Esophagus (tissue), 2 donors: ENCODE measurements around the gene ICA1. TPM values are rescaled to one million over a fixed set of nuclear protein-coding genes. Genes with fewer than 3 reads are reported as not detected.

Experiments
- H3K27ac ChIP-seq, 2 donors: one replicate each; pipeline ENCODE4 v1.5.1; 2013; ENCODE audit warnings: low read depth in 2 of 2, mild to moderate bottlenecking in 2 of 2, inconsistent platforms in 1 of 2, low read length in 1 of 2, moderate library complexity in 1 of 2
- H3K27me3 ChIP-seq, 2 donors: one replicate each; pipeline ENCODE4 v1.6.1; 2013; ENCODE audit warnings: low read length in 2 of 2, control low read depth in 1 of 2, mild to moderate bottlenecking in 1 of 2; ENCODE audit not compliant: insufficient read depth in 2 of 2, control insufficient read depth in 1 of 2
- H3K36me3 ChIP-seq, 2 donors: one replicate each; pipeline ENCODE4 v1.6.1; 2013; ENCODE audit warnings: low read length in 1 of 2; ENCODE audit not compliant: control insufficient read depth in 2 of 2, insufficient read depth in 2 of 2
- H3K4me1 ChIP-seq, 2 donors: one replicate each; pipeline ENCODE4 v1.6.1; 2013; ENCODE audit warnings: low read length in 1 of 2; ENCODE audit not compliant: control insufficient read depth in 2 of 2, insufficient read depth in 2 of 2
- H3K4me3 ChIP-seq, 2 donors: one replicate each; pipeline ENCODE4 v1.5.1; 2013; ENCODE audit warnings: low read length in 2 of 2, mild to moderate bottlenecking in 2 of 2, low read depth in 1 of 2, moderate library complexity in 1 of 2
- H3K9me3 ChIP-seq, 2 donors: one replicate each; pipeline ENCODE4 v1.6.1; 2013; ENCODE audit warnings: mild to moderate bottlenecking in 2 of 2, low read depth in 1 of 2, low read length in 1 of 2, moderate library complexity in 1 of 2; ENCODE audit not compliant: control insufficient read depth in 2 of 2, insufficient read depth in 1 of 2
- WGBS, 2 donors: extraction: QIAGEN DNeasy Blood & Tissue Kit; methylation state at CpG; one replicate each; pipeline ENCODE4 v1.1.7; 2013; 5-methylcytosine and 5-hydroxymethylcytosine counted together
- polyA plus RNA-seq, 2 donors: library from polyadenylated mRNA; stranded (reverse); fragments of 200-250 nt; gene quantifications; one replicate each; pipeline ENCODE4 v1.2.3, GENCODE V29; 2013
- donor health status: healthy with polysubstance abuse.
- donor health status: Bipolar disorder and iron deficiency.

Gene ICA1
- polyA plus RNA-seq, 2 donors, result 10.7 to 11.3 TPM

- 77 to 80% methylated on average over 2 of the region's 2 CpGs for WGBS, 2 donors
- Histone ChIP-seq H3K27ac (no peak overlapping the region), H3K27me3 (no peaks in the 10 kb centered on the region), H3K4me1 (no peaks in the 10 kb centered on the region), H3K36me3 (no peaks in the 10 kb centered on the region), H3K9me3 (no peaks in the 10 kb centered on the region), H3K4me3 (no peak overlapping the region)
Observed at GRCh38 chr7:8208816-8209215, 53.2 kb downstream of the ICA1 start.

GRCh38 chr7:8206956-8207355 is 55.0 kb downstream of the ICA1 start:
- no peaks in the 10 kb centered on the region for H3K9me3 ChIP-seq
- H3K27me3 ChIP-seq, result no peaks in the 10 kb centered on the region
- no peaks in the 10 kb centered on the region for H3K36me3 ChIP-seq
- H3K27ac ChIP-seq, result no peak overlapping the region
- H3K4me1 ChIP-seq, result no peaks in the 10 kb centered on the region
- 90 to 96% methylated on average over 1 of the region's 1 CpG for WGBS, 2 donors
- H3K4me3 ChIP-seq, result no peak overlapping the region

- no peak overlapping the region for H3K4me3 ChIP-seq
- no peaks in the 10 kb centered on the region for H3K9me3 ChIP-seq
- no peaks in the 10 kb centered on the region for H3K27me3 ChIP-seq
- H3K27ac ChIP-seq, result no peak overlapping the region
- H3K4me1 ChIP-seq, result no peaks in the 10 kb centered on the region
- no peaks in the 10 kb centered on the region for H3K36me3 ChIP-seq
- 89% methylated on average over 5 of the region's 5 CpGs for WGBS, 2 donors
Observed at GRCh38 chr7:8205537-8205936, 56.4 kb downstream of the ICA1 start.

GRCh38 chr7:8205031-8205387 is 57.0 kb downstream of the ICA1 start:
- no peaks in the 10 kb centered on the region for H3K27me3 ChIP-seq
- H3K36me3 ChIP-seq, result no peaks in the 10 kb centered on the region
- H3K9me3 ChIP-seq, result no peaks in the 10 kb centered on the region
- H3K27ac ChIP-seq, result no peak overlapping the region
- WGBS, 2 donors, result 90 to 92% methylated on average over 2 of the region's 2 CpGs
- no peak overlapping the region for H3K4me3 ChIP-seq
- no peaks in the 10 kb centered on the region for H3K4me1 ChIP-seq

GRCh38 chr7:8204339-8205030 is 57.5 kb downstream of the ICA1 start:
- Histone ChIP-seq H3K27ac (no peak overlapping the region), H3K36me3 (no peaks in the 10 kb centered on the region), H3K4me1 (no peaks in the 10 kb centered on the region), H3K9me3 (no peaks in the 10 kb centered on the region), H3K4me3 (no peak overlapping the region), H3K27me3 (no peaks in the 10 kb centered on the region)
- 92 to 95% methylated on average over 7 of the region's 7 CpGs for WGBS, 2 donors

- WGBS, 2 donors, result 50 to 53% methylated on average over 3 of the region's 3 CpGs
- Histone ChIP-seq H3K4me3 (no peak overlapping the region), H3K9me3 (no peaks in the 10 kb centered on the region), H3K27me3 (no peaks in the 10 kb centered on the region), H3K36me3 (no peaks in the 10 kb centered on the region), H3K27ac (no peak overlapping the region), H3K4me1 (no peaks in the 10 kb centered on the region)
Observed at GRCh38 chr7:8201846-8202441, 60.0 kb downstream of the ICA1 start.

GRCh38 chr7:8200717-8201116 is 61.2 kb downstream of the ICA1 start:
- no peak overlapping the region for H3K4me3 ChIP-seq
- 79 to 86% methylated on average over 1 of the region's 1 CpG for WGBS, 2 donors
- no peaks in the 10 kb centered on the region for H3K9me3 ChIP-seq
- H3K27me3 ChIP-seq, result no peaks in the 10 kb centered on the region
- no peaks in the 10 kb centered on the region for H3K4me1 ChIP-seq
- H3K36me3 ChIP-seq, result no peaks in the 10 kb centered on the region
- no peak overlapping the region for H3K27ac ChIP-seq

- H3K27me3 ChIP-seq, result no peaks in the 10 kb centered on the region
- H3K27ac ChIP-seq, result no peak overlapping the region
- no peaks in the 10 kb centered on the region for H3K36me3 ChIP-seq
- H3K4me1 ChIP-seq, result no peaks in the 10 kb centered on the region
- no peaks in the 10 kb centered on the region for H3K9me3 ChIP-seq
- 81 to 85% methylated on average over 4 of the region's 4 CpGs for WGBS, 2 donors
- H3K4me3 ChIP-seq, result no peak overlapping the region
Observed at GRCh38 chr7:8200316-8200715, 61.7 kb downstream of the ICA1 start.

- Histone ChIP-seq H3K9me3 (no peaks in the 10 kb centered on the region), H3K27me3 (no peaks in the 10 kb centered on the region), H3K4me1 (no peaks in the 10 kb centered on the region), H3K27ac (no peak overlapping the region), H3K4me3 (no peak overlapping the region), H3K36me3 (no peaks in the 10 kb centered on the region)
- WGBS, 2 donors, result 83 to 84% methylated on average over 5 of the region's 5 CpGs
Observed at GRCh38 chr7:8197994-8198698, 63.8 kb downstream of the ICA1 start.

GRCh38 chr7:8192897-8193296 is 69.1 kb downstream of the ICA1 start:
- Histone ChIP-seq H3K4me3 (no peak overlapping the region), H3K27me3 (no peaks in the 10 kb centered on the region), H3K36me3 (no peaks in the 10 kb centered on the region), H3K27ac (no peak overlapping the region), H3K9me3 (no peaks in the 10 kb centered on the region), H3K4me1 (no peaks in the 10 kb centered on the region)
